Tibial nerve (tissue), 4 donors: ENCODE data around the gene CABLES1.

Experiments used
- CTCF ChIP-seq, 5 experiments: fragments of 200-600 bp in 3 of 5; fragments of 450-650 bp in 2 of 5; sonication (generic) in 3 of 5; IDR thresholded peaks; one replicate each; pipeline ENCODE4 v1.5.1; 2016 to 2019; ENCODE audit warnings: antibody characterized with exemption in 5 of 5, mild to moderate bottlenecking in 3 of 5, moderate library complexity in 2 of 5
- EP300 ChIP-seq, 2 donors: sonication (generic); formaldehyde crosslinking; IDR thresholded peaks; one replicate each; pipeline ENCODE4 v1.6.1; 2017; ENCODE audit warnings: antibody characterized with exemption in 2 of 2, mild to moderate bottlenecking in 1 of 2
- POLR2A ChIP-seq, 2 donors: fragments of 450-650 bp; IDR thresholded peaks; one replicate each; pipeline ENCODE4 v1.6.1; 2017; ENCODE audit warnings: antibody characterized with exemption in 2 of 2, mild to moderate bottlenecking in 2 of 2, moderate library complexity in 2 of 2

GRCh38 chr18:23273443-23273966 is 138.2 kb downstream of the CABLES1 start:
- TF ChIP-seq CTCF (IDR thresholded peaks at IDR 0.05) (no peak), POLR2A (IDR thresholded peaks at IDR 0.05) (no peak), EP300 (IDR thresholded peaks at IDR 0.05) (no peak)
